Trophoblast cell (in vitro differentiated cells and primary cell): ENCODE results near the gene FAM120B.

Experiments used
- DNase-seq, 2 donors: peaks; one replicate each; pipeline ENCODE4 v3.0.0-alpha.2; 2016
- H2AFZ ChIP-seq: 2 replicates; pipeline ENCODE4 v1.6.1; 2013; ENCODE audit warnings: low read length, moderate library complexity, mild to moderate bottlenecking; ENCODE audit not compliant: insufficient read depth, poor library complexity
- H2AK5ac ChIP-seq: 2 replicates; pipeline ENCODE4 v1.6.1; 2013; ENCODE audit warnings: mild to moderate bottlenecking, low read length
- H2BK120ac ChIP-seq: 2 replicates; pipeline ENCODE4 v1.6.1; 2013; ENCODE audit warnings: low read length, mild to moderate bottlenecking, moderate library complexity; ENCODE audit not compliant: insufficient read depth, poor library complexity
- H2BK12ac ChIP-seq: 2 replicates; pipeline ENCODE4 v1.6.1; 2013; ENCODE audit warnings: mild to moderate bottlenecking, low read length, moderate library complexity
- H2BK5ac ChIP-seq: 2 replicates; pipeline ENCODE4 v1.6.1; 2013; ENCODE audit warnings: low read length, low read depth, moderate library complexity, mild to moderate bottlenecking; ENCODE audit not compliant: poor library complexity
- H3K14ac ChIP-seq: 2 replicates; pipeline ENCODE4 v1.6.1; 2013; ENCODE audit warnings: mild to moderate bottlenecking, low read length
- H3K18ac ChIP-seq: 2 replicates; pipeline ENCODE4 v1.6.1; 2013; ENCODE audit warnings: mild to moderate bottlenecking, low read length
- H3K23ac ChIP-seq: 2 replicates; pipeline ENCODE4 v1.6.1; 2013; ENCODE audit warnings: low read length
- H3K27ac ChIP-seq: 2 replicates; pipeline ENCODE4 v1.5.1; 2013; ENCODE audit warnings: low read depth, mild to moderate bottlenecking, inconsistent platforms, low read length, moderate library complexity
- H3K27me3 ChIP-seq: 2 replicates; pipeline ENCODE4 v1.6.1; 2013; ENCODE audit warnings: inconsistent platforms, mild to moderate bottlenecking, low read length, moderate library complexity; ENCODE audit not compliant: insufficient read depth
- H3K36me3 ChIP-seq, 2 experiments: 1 replicate in 1 of 2; 2 replicates in 1 of 2; pipeline ENCODE4 v1.6.1; 2013; ENCODE audit warnings: low read length in 2 of 2, mild to moderate bottlenecking in 2 of 2, moderate library complexity in 1 of 2; ENCODE audit not compliant: insufficient read depth in 2 of 2, control insufficient read depth in 1 of 2
- H3K4ac ChIP-seq: 2 replicates; pipeline ENCODE4 v1.6.1; 2013; ENCODE audit warnings: low read depth, mild to moderate bottlenecking, low read length, moderate library complexity
- H3K4me1 ChIP-seq, 2 experiments: 1 replicate in 1 of 2; 2 replicates in 1 of 2; pipeline ENCODE4 v1.6.1; 2013; ENCODE audit warnings: low read length in 2 of 2, mild to moderate bottlenecking in 2 of 2, moderate library complexity in 1 of 2; ENCODE audit not compliant: insufficient read depth in 2 of 2, control insufficient read depth in 1 of 2
- H3K4me2 ChIP-seq: 2 replicates; pipeline ENCODE4 v1.6.1; 2013; ENCODE audit warnings: inconsistent platforms, mild to moderate bottlenecking, low read length, moderate library complexity
- H3K4me3 ChIP-seq: 2 replicates; pipeline ENCODE4 v1.5.1; 2013; ENCODE audit warnings: mild to moderate bottlenecking, low read depth, low read length, inconsistent platforms
- H3K79me1 ChIP-seq: one replicate; pipeline ENCODE4 v1.6.1; 2013; ENCODE audit warnings: low read length
- H3K79me2 ChIP-seq: 2 replicates; pipeline ENCODE4 v1.6.1; 2013; ENCODE audit warnings: low read length, mild to moderate bottlenecking; ENCODE audit not compliant: control insufficient read depth, insufficient read depth, poor library complexity
- H3K9ac ChIP-seq: 2 replicates; pipeline ENCODE4 v1.6.1; 2013; ENCODE audit warnings: mild to moderate bottlenecking, low read length
- H3K9me3 ChIP-seq: 2 replicates; pipeline ENCODE4 v1.6.1; 2013; ENCODE audit warnings: low read depth, mild to moderate bottlenecking, control low read depth, inconsistent platforms, low read length; ENCODE audit not compliant: insufficient read depth
- H4K12ac ChIP-seq: 2 replicates; pipeline ENCODE4 v1.6.1; 2013; ENCODE audit warnings: low read depth, mild to moderate bottlenecking, low read length, moderate library complexity
- H4K8ac ChIP-seq: 2 replicates; pipeline ENCODE4 v1.6.1; 2013; ENCODE audit warnings: low read depth, mild to moderate bottlenecking, low read length, moderate library complexity
- H4K91ac ChIP-seq: one replicate; pipeline ENCODE4 v1.6.1; 2013; ENCODE audit warnings: low read depth, mild to moderate bottlenecking, low read length, moderate library complexity
- WGBS: extraction: QIAGEN DNeasy Blood & Tissue Kit; methylation state at CpG from one replicate; pipeline ENCODE4 v1.1.7; 2013; ENCODE audit warnings: missing lambda C conversion rate; ENCODE audit not compliant: insufficient read length, insufficient coverage; ENCODE audit errors: extremely low coverage; 5-methylcytosine and 5-hydroxymethylcytosine counted together

FAM120B gene

GRCh38 chr6:170376386-170377043 lies 70.0 kb downstream of the FAM120B start:
- peaks cover 4 to 7% of the 10 kb centered on the region in 2 experiments for H3K4me1 ChIP-seq
- no peak overlapping the region for H3K23ac ChIP-seq
- no peak overlapping the region for H3K14ac ChIP-seq
- H2AK5ac ChIP-seq, result no peak overlapping the region
- H3K9ac ChIP-seq, result no peak overlapping the region
- H2BK5ac ChIP-seq, result no peak overlapping the region
- H2AFZ ChIP-seq, result no peak overlapping the region
- WGBS, result no CpG with 5 or more reads among the region's 29 CpGs
- no peak overlapping the region for H3K4me3 ChIP-seq
- H3K18ac ChIP-seq, result no peak overlapping the region
- no peaks in the 10 kb centered on the region for H3K27me3 ChIP-seq
- no peak overlapping the region for H4K91ac ChIP-seq
- H4K12ac ChIP-seq, result no peak overlapping the region
- DNase-seq, result no peak
- H3K79me2 ChIP-seq, result no peaks in the 10 kb centered on the region
- no peak overlapping the region for H3K27ac ChIP-seq
- H2BK12ac ChIP-seq, result no peak overlapping the region
- no peak overlapping the region for H3K4me2 ChIP-seq
- peaks cover 3 to 4% of the 10 kb centered on the region in 2 experiments for H3K36me3 ChIP-seq
- no peak overlapping the region for H3K4ac ChIP-seq
- peaks cover 4% of the 10 kb centered on the region for H3K9me3 ChIP-seq
- no peak overlapping the region for H4K8ac ChIP-seq
- no peak overlapping the region for H2BK120ac ChIP-seq
- H3K79me1 ChIP-seq, result no peaks in the 10 kb centered on the region

GRCh38 chr6:170378502-170378901 lies 71.9 kb downstream of the FAM120B start:
- no peak overlapping the region for H2AK5ac ChIP-seq
- no peak overlapping the region for H4K12ac ChIP-seq
- no peak overlapping the region for H3K23ac ChIP-seq
- no peak overlapping the region for H3K4ac ChIP-seq
- H2BK5ac ChIP-seq, result no peak overlapping the region
- peak overlapping the region; percentile 14 for H4K8ac ChIP-seq
- no peak overlapping the region for H4K91ac ChIP-seq
- peaks cover 0 to 2% of the 10 kb centered on the region in 2 experiments for H3K4me1 ChIP-seq
- H3K9me3 ChIP-seq, result peaks cover 4% of the 10 kb centered on the region
- no CpG with 5 or more reads among the region's 10 CpGs for WGBS
- H2BK120ac ChIP-seq, result no peak overlapping the region
- no peak overlapping the region for H3K14ac ChIP-seq
- H2AFZ ChIP-seq, result no peak overlapping the region
- no peak overlapping the region for H3K4me2 ChIP-seq
- no peak overlapping the region for H3K27ac ChIP-seq
- H3K9ac ChIP-seq, result no peak overlapping the region
- H3K79me2 ChIP-seq, result no peaks in the 10 kb centered on the region
- no peak overlapping the region for H2BK12ac ChIP-seq
- no peak overlapping the region for H3K4me3 ChIP-seq
- H3K36me3 ChIP-seq, result peaks cover 3 to 4% of the 10 kb centered on the region in 2 experiments
- H3K27me3 ChIP-seq, result no peaks in the 10 kb centered on the region
- DNase-seq, result no peak
- no peaks in the 10 kb centered on the region for H3K79me1 ChIP-seq
- H3K18ac ChIP-seq, result no peak overlapping the region

GRCh38 chr6:170381562-170381961 lies 75.0 kb downstream of the FAM120B start:
- Histone ChIP-seq H4K8ac (no peak overlapping the region), H3K23ac (no peak overlapping the region), H3K18ac (no peak overlapping the region), H2BK120ac (no peak overlapping the region), H3K9me3 (peaks cover 2% of the 10 kb centered on the region), H2AFZ (no peak overlapping the region), H3K4ac (no peak overlapping the region), H3K79me2 (no peaks in the 10 kb centered on the region), H3K4me2 (no peak overlapping the region), H3K14ac (no peak overlapping the region), H3K9ac (no peak overlapping the region), H2BK12ac (no peak overlapping the region), H3K36me3 (peaks cover 2 to 4% of the 10 kb centered on the region in 2 experiments), H3K27ac (no peak overlapping the region), H3K79me1 (no peaks in the 10 kb centered on the region), H3K4me3 (no peak overlapping the region), H4K12ac (no peak overlapping the region), H4K91ac (no peak overlapping the region), H2AK5ac (no peak overlapping the region), H2BK5ac (no peak overlapping the region), H3K4me1 (no peaks in the 10 kb centered on the region), H3K27me3 (no peaks in the 10 kb centered on the region)
- DNase-seq, result no peak

- H2BK12ac ChIP-seq, result no peak overlapping the region
- H3K36me3 ChIP-seq, result peaks cover 0 to 4% of the 10 kb centered on the region in 2 experiments
- no peak overlapping the region for H3K9ac ChIP-seq
- no peak overlapping the region for H2AK5ac ChIP-seq
- peaks cover 0 to 6% of the 10 kb centered on the region in 2 experiments for H3K4me1 ChIP-seq
- H3K14ac ChIP-seq, result no peak overlapping the region
- WGBS, result no CpG with 5 or more reads among the region's 8 CpGs
- H3K79me2 ChIP-seq, result no peaks in the 10 kb centered on the region
- no peak overlapping the region for H3K18ac ChIP-seq
- no peak overlapping the region for H2BK5ac ChIP-seq
- H4K12ac ChIP-seq, result no peak overlapping the region
- H3K27ac ChIP-seq, result no peak overlapping the region
- H3K4me3 ChIP-seq, result no peak overlapping the region
- H2BK120ac ChIP-seq, result no peak overlapping the region
- H3K9me3 ChIP-seq, result no peaks in the 10 kb centered on the region
- no peak overlapping the region for H3K23ac ChIP-seq
- H4K91ac ChIP-seq, result no peak overlapping the region
- H3K4me2 ChIP-seq, result no peak overlapping the region
- no peaks in the 10 kb centered on the region for H3K27me3 ChIP-seq
- no peaks in the 10 kb centered on the region for H3K79me1 ChIP-seq
- H3K4ac ChIP-seq, result no peak overlapping the region
- no peak overlapping the region for H4K8ac ChIP-seq
- H2AFZ ChIP-seq, result no peak overlapping the region
- no peak for DNase-seq
These were observed 77.0 kb downstream of the FAM120B start for GRCh38 chr6:170383466-170384035.
